GF-D8 (cell line): ENCODE data around the gene LSP1.

Source experiments
- DNase-seq: peaks from one replicate; lab custom pipeline; 2025; lab: John Stamatoyannopoulos, UW

LSP1 gene

DNA sequence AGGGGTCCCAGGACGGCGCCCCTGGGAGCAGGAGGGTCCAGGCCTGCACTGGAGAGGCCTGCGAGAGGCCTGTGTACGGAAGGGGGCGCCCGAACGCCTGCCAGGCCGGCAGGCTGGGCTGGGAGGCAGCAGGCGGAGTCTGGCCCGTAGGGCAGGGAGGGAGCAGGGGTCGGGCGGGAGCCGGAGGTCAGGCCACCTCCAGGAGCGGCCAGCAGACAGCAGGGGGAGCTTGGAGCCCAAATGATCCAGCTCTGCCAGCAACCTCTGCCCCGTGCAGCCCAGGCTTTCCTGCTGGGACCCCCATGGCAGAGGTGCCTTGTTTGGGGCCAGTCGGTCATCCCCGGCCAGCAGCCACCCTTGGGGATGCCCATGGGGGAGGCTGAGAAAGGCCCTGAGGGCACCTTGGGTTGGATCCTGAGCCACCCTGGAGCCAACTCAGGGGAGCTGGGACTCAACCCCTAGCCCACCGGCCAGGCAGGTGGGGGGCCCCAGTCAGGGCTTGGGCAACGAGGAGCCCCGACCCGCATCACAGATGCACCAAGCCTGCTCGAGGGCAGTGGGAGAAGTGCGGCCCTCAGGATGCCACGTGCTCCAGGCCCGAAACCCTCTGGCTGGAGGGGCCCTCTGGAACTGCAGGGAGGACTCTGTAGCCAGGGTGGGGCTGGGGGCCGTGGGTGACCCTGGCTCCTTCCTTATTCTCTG, 27.7 kb upstream of the LSP1 start:
- DNase-seq: no peak

DNA sequence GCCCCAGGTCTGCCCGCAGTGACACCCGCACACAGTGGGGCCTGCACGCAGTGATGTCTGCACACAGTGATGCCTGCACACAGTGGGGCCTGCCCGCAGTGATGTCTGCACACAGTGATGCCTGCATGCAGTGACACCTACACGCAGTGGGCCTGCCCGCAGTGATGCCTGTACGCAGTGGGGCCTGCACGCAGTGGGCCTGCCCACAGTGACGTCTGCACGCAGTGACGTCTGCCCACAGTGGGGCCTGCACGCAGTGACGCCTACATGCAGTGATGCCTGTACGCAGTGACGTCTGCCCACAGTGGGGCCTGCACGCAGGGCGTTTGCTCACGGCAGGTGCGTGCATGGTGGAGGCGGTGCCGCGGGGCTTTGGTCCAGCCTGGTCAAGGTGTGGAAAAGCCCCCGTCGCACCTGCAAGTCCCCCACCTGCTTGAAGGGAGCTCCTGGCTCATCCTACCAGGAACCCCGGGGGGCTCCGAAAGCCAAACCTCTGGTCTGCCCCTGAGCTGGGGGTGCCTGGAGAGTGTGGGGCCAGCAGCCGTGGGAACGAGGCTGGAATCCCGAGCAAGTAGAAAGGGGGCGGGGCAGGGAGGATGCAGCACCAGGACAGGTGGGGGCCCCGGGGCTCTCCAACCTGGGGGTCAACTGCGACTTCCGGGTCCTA, 27.0 kb upstream of the LSP1 start:
- DNase-seq: no peak

DNA sequence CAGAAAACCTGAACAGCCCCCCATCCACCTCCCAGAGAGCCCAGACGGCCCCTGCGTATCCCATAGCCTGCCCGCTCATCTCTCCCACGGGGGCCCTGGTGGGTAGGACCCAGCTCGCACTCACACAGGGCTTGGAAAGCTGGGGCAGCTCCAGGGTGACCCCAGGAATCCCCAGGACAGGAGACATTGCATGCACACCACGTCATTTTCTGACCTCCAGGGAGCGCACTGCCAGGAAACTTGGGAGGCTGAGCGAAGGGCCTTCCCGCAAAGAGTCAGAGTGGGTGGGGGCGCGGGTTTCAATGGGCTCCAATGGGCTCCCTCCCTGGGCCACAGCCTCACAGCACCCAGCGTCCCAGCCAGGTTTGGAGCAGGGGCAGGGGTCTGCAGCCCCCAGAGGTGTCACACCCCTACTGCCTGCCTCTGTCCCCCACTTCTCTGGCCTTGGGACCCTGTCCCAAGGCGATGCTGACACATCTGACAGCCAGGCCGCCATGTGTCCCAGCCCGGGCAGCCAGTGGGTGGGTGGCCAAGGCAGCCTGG, 26.3 kb upstream of the LSP1 start:
- DNase-seq: no peak

DNA sequence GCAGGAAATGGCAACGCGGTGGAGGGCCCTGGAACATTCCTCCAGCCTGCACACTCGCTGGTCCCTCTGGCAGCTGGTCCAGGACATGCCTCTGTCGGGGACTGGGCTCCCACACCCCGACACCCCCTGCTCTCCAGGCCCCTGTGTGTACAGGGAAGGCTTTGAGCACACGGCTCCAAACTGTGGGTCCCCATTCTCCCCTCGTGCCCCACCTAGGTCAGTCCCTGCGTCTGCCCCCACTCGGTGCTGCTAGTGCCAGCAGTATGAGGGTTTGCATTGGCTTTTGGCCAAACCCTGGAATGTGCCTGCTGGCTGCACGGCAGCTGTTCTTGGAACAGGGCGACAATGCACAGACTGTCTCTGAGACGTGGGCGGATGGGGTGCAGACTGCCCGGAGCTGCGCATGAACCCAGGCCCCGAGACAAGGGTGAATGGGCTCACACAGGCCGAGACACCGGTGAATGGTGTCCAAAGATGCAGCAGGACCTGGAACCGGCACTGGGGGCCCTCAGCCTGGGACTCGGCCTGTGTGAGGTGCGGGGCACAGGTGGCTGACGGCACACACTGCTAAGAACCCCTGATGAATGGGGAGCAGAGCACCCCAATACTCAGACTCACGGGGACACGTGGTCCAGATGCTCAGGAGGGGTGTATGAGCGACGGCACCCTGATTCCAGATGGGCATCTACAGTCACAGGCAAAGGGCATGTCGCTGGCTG, 25.6 kb upstream of the LSP1 start:
- no peak for DNase-seq

GRCh38 chr11:1827931-1828330, 25.0 kb upstream of the LSP1 start:
- DNase-seq: no peak

DNA sequence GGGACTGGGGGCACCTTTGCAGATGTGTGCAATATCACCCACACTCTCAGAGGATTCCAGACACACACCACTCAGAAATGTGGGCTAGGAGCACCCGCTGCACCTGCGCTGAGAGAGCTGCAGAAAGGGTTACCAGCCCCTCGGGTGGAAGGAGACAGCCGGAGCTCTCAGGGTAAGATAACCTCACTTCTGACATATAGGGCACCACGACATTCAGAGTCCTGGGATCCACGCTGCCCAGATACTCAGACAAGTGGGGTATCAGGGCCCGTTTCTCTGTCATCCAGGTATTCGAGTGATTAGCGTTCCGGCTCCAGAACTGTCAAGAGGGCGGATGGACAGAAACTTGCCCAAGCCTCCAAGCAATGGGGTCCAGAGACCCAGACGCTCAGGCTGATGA, 24.3 kb upstream of the LSP1 start:
- no peak for DNase-seq

- no peak for DNase-seq
Observed at GRCh38 chr11:1829039-1829820, 23.7 kb upstream of the LSP1 start.

- no peak for DNase-seq
Observed at GRCh38 chr11:1830004-1830321, 22.9 kb upstream of the LSP1 start.

GRCh38 chr11:1830322-1831223, 22.3 kb upstream of the LSP1 start:
- DNase-seq: no peak

DNA sequence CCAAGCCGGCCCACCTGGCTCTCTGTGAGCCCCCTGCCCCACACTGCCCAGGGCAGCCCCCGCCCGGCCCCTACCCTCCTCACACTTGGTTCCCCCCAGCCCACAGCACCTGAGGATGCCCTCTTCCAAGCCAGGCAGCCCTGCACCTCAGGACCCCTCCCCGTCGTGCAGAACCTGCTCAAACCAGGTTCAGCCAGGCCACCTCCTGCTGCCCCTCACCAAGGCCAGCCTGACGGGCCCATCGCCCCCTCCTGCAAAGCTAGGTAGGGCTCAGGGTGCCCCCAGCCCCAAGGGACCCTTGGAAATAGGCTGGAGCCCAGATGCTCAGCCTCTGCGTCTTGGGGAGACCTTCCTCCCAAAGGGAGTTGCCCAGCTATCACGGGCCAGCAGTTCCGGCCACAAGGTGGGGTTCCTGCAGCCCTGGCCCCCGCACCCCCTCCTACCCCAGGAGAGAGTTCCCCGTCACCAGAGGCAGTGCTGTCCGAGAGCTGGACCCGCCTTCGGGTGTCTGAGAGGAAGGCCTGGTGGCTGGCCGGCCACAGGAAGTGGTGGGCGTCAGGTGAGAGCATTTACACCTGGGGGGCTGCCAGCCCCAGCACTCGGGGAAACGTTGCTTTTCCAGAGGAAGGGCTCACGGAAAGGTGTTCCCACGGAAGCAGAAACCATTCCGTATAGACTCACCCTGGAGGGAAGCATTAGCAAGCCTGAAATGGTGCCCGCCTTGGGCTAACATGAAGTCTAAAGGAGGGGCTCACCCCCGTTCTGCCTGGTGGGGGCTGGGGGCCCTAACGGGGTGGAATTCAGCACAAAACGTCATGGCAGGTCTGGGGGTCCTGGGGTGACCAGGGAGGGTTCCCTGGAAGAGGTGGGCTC, 21.3 kb upstream of the LSP1 start:
- DNase-seq: no peak

DNA sequence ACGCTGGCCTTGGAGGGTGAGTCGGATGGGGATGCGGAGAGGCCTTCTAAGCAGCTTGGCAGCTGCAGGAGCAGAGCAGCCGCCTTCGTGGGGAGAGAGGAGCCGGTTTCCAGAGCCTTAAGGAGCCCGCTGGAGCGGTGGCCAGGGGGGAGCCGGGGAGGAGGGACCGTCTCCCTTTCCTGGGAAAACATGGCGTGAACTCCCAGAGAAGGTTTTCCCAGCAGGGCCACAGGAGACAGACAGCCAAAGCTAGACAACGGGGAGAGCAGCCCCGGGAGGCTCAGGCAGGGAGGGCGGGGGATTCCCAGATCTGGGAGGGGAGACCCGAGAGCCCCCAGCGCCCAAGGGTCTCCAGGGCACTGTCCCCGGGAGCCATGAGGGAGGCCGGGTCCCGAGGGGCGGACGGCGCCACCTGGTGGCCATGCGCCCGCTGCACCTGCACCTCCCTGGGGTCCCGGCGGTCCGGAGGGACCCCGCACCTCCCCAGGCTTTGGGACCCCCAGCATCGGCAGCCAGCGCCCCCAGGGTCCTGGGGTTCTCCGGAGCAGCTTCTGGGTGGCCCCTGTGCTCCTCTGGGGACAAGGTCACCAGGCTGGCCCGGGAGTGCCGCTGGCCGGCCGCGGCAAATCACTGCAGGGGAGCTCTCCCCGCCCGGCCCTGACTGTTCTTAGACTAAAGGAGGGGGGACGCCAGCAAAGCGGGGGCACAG, 20.5 kb upstream of the LSP1 start:
- no peak for DNase-seq

DNA sequence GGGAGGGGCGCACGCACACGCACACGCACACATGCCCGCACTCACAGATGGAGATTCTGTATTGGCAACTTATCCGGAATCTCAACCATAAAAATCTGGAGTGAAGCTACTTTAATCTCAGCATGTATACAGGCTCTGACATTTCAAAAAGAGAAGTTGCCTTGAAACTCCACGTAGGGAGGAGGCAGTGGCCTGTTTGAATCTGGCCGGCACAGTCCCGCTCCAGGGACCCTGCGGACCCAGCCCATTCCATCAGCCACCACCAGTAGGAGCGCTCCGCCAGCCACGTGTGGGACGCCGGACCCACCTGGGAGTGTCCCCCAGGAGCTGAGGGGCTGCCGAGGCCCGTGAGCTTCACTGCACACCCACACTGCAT, 20.0 kb upstream of the LSP1 start:
- DNase-seq: no peak

DNA sequence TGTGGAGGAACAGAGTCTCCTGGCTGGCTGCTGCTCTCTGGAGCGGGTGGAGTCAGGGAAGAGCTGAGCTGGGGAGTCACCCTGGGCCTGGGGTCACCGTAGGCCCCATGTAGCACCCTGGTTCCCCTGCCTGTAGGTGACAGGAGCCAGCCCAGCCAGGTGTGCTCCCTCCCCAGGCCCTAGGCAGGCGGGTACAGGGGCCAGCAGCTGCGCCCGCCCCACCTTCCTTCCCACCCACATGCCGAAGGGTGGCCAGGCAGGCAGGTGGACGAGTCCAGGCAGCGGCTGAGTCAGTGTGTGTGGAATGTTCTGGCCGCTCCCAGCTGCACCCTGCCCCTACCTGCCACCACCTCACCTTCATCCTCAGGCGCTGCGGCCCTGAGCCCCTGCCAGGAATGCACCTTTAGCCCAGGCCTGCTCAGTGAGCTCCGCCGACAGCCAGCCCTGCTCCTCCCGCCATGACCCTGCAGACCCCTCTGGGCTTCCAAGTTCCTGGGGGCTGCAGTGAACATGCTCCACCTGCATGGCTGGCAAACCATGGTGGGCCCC, 18.7 kb upstream of the LSP1 start:
- DNase-seq: no peak

DNA sequence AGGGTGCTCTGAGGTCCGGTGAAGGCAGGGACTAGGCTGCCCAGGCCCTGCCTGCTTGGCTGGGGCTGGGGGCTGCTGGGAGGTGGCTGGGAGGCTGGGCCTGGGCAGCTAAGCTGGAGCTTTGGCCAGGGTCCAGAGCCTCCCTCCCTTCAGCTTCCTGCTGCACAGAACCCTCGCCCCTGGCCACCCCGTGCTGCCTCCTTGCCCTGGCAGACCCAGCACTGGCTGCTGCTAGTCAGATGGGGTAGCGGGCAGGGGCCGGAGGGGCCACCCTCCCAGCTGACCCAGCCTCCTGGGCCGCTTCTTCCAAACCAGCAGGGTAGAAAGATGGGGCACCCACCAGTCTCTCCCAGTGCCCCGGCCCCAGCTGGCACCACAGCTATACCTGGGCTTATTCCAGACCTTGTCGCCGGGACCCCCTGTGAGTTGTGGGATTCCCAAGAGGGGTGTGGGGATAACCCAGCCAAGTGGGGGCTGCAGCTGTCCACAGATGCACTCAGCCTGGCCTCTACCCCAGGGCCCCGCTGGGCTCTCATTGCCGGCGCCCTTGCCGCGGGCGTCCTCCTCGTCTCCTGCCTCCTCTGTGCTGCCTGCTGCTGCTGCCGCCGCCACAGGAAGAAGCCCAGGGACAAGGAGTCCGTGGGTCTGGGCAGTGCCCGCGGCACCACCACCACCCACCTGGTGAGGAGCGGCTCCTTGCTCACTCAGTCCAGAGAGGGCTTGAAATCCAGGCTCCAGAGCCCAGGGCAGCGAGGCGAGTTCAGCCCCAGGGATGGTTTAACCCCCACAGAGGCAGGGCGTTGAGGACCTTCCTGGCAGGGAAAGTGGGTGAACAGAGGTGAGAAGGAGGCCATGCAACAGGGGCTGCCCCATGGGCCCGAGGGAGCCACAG, 17.9 kb upstream of the LSP1 start, which contains the start of gene SYT8:
TSS of gene SYT8 (plus strand) at position 212 of the 892 bp plus-strand sequence. CDS start at position 328, 116 bp downstream.
- DNase-seq: no peak

GRCh38 chr11:1835671-1836010, 17.2 kb upstream of the LSP1 start:
- no peak for DNase-seq

DNA sequence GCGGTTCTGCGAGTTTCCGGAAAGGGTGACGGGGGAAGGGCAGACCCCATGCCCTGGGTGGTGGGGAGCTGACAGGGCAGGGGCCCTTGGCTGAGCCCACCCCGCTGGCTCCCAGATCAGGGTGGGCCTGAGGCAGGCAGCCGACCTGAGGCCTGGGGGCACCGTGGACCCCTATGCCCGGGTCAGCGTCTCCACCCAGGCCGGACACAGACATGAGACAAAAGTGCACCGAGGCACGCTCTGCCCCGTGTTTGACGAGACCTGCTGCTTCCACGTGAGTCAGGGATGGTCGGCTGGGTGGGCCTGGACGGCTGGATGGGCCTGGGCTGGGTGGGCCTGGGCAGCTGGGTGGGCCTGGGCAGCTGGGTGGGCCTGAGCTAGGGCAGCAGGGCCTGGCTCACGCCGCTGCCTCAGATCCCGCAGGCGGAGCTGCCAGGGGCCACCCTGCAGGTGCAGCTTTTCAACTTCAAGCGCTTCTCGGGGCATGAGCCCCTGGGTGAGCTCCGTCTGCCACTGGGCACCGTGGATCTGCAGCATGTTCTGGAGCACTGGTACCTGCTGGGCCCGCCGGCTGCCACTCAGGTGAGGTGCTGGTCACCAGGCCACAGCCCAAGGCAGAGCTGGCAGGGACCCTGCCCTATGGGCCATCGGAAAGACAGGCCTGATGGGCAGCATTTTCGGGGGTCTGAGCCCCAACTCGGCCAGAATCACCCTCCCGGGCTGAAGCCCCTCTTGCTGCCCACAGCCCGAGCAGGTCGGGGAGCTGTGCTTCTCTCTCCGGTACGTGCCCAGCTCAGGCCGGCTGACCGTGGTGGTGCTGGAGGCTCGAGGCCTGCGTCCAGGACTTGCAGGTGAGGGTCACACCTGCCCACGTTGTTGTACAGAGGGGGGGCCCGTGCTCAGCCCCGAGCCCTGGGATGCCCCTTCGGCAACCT, 16.6 kb upstream of the LSP1 start:
- no peak for DNase-seq
